IMR-90 (cell line): Measurements from ENCODE around the gene TES. TPM values are rescaled to one million over a fixed set of nuclear protein-coding genes. Genes with fewer than 3 reads are reported as not detected.

ENCODE experiments used
- ATAC-seq: fragments of 200-7000 bp; cut with Tn5 transposase; 2 replicates; pipeline ENCODE4 v1.9.1; 2020; ENCODE audit warnings: low read depth, mild to moderate bottlenecking, moderate library complexity
- BruUV-seq: library from RNA; stranded (reverse); fragments of 400-500 nt; replicated peaks from 2 replicates; lab custom pipeline; 2021; lab: Mats Ljungman, UMichigan
- CTCF ChIA-PET: fragments of 300-600 bp; formaldehyde crosslinking; extraction: SDS; loops from one replicate; lab custom pipeline; 2021; ENCODE audit warnings: antibody characterized with exemption; lab: Yijun Ruan, JAX
- POLR2A ChIA-PET: fragments of 300-600 bp; sonication (Branson Sonifier 250); formaldehyde crosslinking; loops from one replicate; lab custom pipeline; 2022; ENCODE audit warnings: antibody characterized with exemption; ENCODE audit not compliant: unreplicated experiment; lab: Charles Lee
- DNase-seq: peaks from one replicate; pipeline ENCODE4 v3.0.0; 2013
- H2AFZ ChIP-seq: replicated peaks from 2 replicates; pipeline ENCODE3; 2013; ENCODE audit warnings: low read length, mild to moderate bottlenecking; ENCODE audit not compliant: poor library complexity
- H2AK5ac ChIP-seq: 2 replicates; pipeline ENCODE4 v1.6.1; 2013; ENCODE audit warnings: low read depth, low read length, inconsistent platforms
- H2AK9ac ChIP-seq: replicated peaks from 2 replicates; pipeline ENCODE3; 2013; ENCODE audit warnings: mild to moderate bottlenecking, low read depth, low read length, moderate library complexity; ENCODE audit not compliant: poor library complexity
- H2BK120ac ChIP-seq: 2 replicates; pipeline ENCODE4 v1.6.1; 2013; ENCODE audit warnings: low read depth, low read length, inconsistent platforms
- H2BK15ac ChIP-seq: 3 replicates; pipeline ENCODE4 v1.6.1; 2013; ENCODE audit warnings: low read depth, low read length, inconsistent platforms
- H2BK20ac ChIP-seq: 2 replicates; pipeline ENCODE4 v1.6.1; 2013; ENCODE audit warnings: low read depth, mild to moderate bottlenecking, inconsistent platforms, low read length, moderate library complexity
- H2BK5ac ChIP-seq: 2 replicates; pipeline ENCODE4 v1.6.1; 2013; ENCODE audit warnings: mild to moderate bottlenecking, low read depth, low read length, inconsistent platforms; ENCODE audit not compliant: poor library complexity, severe bottlenecking
- H3K14ac ChIP-seq: replicated peaks from 2 replicates; pipeline ENCODE4 v1.6.1; 2013; ENCODE audit warnings: low read depth, low read length, inconsistent platforms
- H3K18ac ChIP-seq: 2 replicates; pipeline ENCODE4 v1.6.1; 2013; ENCODE audit warnings: low read depth, low read length, control low read depth
- H3K23ac ChIP-seq: 2 replicates; pipeline ENCODE4 v1.6.1; 2013; ENCODE audit warnings: low read depth, low read length, inconsistent platforms
- H3K27ac ChIP-seq: 2 replicates; pipeline ENCODE4 v1.5.1; 2013; ENCODE audit warnings: mild to moderate bottlenecking, control low read depth, low read length; ENCODE audit not compliant: insufficient read depth
- H3K27me3 ChIP-seq: 2 replicates; pipeline ENCODE4 v1.6.1; 2013; ENCODE audit warnings: low read length; ENCODE audit not compliant: control insufficient read depth, insufficient read depth
- H3K36me3 ChIP-seq: 2 replicates; pipeline ENCODE4 v1.6.1; 2013; ENCODE audit warnings: low read length, mixed read lengths; ENCODE audit not compliant: control insufficient read depth, insufficient read depth
- H3K4ac ChIP-seq: 2 replicates; pipeline ENCODE4 v1.6.1; 2013; ENCODE audit warnings: low read depth, low read length, inconsistent platforms
- H3K4me1 ChIP-seq: 2 replicates; pipeline ENCODE4 v1.6.1; 2013; ENCODE audit warnings: low read length, mixed read lengths; ENCODE audit not compliant: control insufficient read depth, insufficient read depth
- H3K4me2 ChIP-seq: 2 replicates; pipeline ENCODE4 v1.6.1; 2013; ENCODE audit warnings: low read depth, mild to moderate bottlenecking, control low read depth, low read length, moderate library complexity
- H3K4me3 ChIP-seq: 2 replicates; pipeline ENCODE4 v1.5.1; 2013; ENCODE audit warnings: low read depth, mild to moderate bottlenecking, control low read depth, low read length, moderate library complexity; ENCODE audit not compliant: insufficient read depth
- H3K56ac ChIP-seq: 2 replicates; pipeline ENCODE4 v1.6.1; 2013; ENCODE audit warnings: low read length, inconsistent platforms; ENCODE audit not compliant: insufficient read depth; ENCODE audit errors: extremely low read depth
- H3K79me1 ChIP-seq, 2 experiments: 2 replicates each; pipeline ENCODE4 v1.6.1; 2013; ENCODE audit warnings: low read length in 2 of 2, inconsistent platforms in 1 of 2, low read depth in 1 of 2
- H3K9ac ChIP-seq: 2 replicates; pipeline ENCODE4 v1.6.1; 2013; ENCODE audit warnings: low read depth, low read length, control low read depth
- H3K9me1 ChIP-seq: 2 replicates; pipeline ENCODE4 v1.6.1; 2013; ENCODE audit warnings: low read length, inconsistent platforms; ENCODE audit not compliant: insufficient read depth
- H3K9me3 ChIP-seq: 2 replicates; pipeline ENCODE4 v1.6.1; 2013; ENCODE audit warnings: low read length; ENCODE audit not compliant: control insufficient read depth, insufficient read depth
- H4K20me1 ChIP-seq: 2 replicates; pipeline ENCODE4 v1.6.1; 2013; ENCODE audit warnings: low read length, inconsistent platforms; ENCODE audit not compliant: insufficient read depth
- H4K5ac ChIP-seq: 2 replicates; pipeline ENCODE4 v1.6.1; 2013; ENCODE audit warnings: mild to moderate bottlenecking, low read depth, low read length, control low read depth
- H4K8ac ChIP-seq, 2 experiments: 2 replicates each; pipeline ENCODE4 v1.6.1; 2013; ENCODE audit warnings: low read depth in 2 of 2, low read length in 2 of 2, control low read depth in 1 of 2, inconsistent platforms in 1 of 2
- H4K91ac ChIP-seq: 2 replicates; pipeline ENCODE4 v1.6.1; 2013; ENCODE audit warnings: low read depth, low read length, inconsistent platforms; ENCODE audit not compliant: insufficient read depth
- BHLHE40 ChIP-seq: fragments of 150-350 bp; IDR thresholded peaks from 2 replicates; pipeline ENCODE4 v1.6.1; 2016; ENCODE audit warnings: mild to moderate bottlenecking, low read depth, low read length
- CEBPB ChIP-seq: IDR thresholded peaks from 2 replicates; pipeline ENCODE4 v1.6.1; 2012; ENCODE audit warnings: low read depth, low read length, improper control_type of control experiment
- CHD1 ChIP-seq: IDR thresholded peaks from 2 replicates; pipeline ENCODE4 v1.6.1; 2012; ENCODE audit warnings: low read depth, low read length, improper control_type of control experiment
- FOS ChIP-seq: fragments of 150-350 bp; IDR thresholded peaks from 2 replicates; pipeline ENCODE4 v1.6.1; 2016; ENCODE audit warnings: low read depth, low read length
- MAFK ChIP-seq: IDR thresholded peaks from 2 replicates; pipeline ENCODE4 v1.6.1; 2012; ENCODE audit warnings: low read depth, low read length, improper control_type of control experiment
- MAZ ChIP-seq: IDR thresholded peaks from 2 replicates; pipeline ENCODE4 v1.6.1; 2012; ENCODE audit warnings: low read depth, mild to moderate bottlenecking, low read length, improper control_type of control experiment, moderate library complexity, borderline replicate concordance
- MXI1 ChIP-seq: IDR thresholded peaks from 2 replicates; pipeline ENCODE4 v1.6.1; 2012; ENCODE audit warnings: low read depth, mild to moderate bottlenecking, low read length, moderate library complexity, borderline replicate concordance
- NFE2L2 ChIP-seq: fragments of 150-350 bp; IDR thresholded peaks from 2 replicates; pipeline ENCODE4 v1.6.1; 2016; ENCODE audit warnings: low read depth, mild to moderate bottlenecking, low read length
- POLR2A ChIP-seq: IDR thresholded peaks from 2 replicates; pipeline ENCODE4 v1.6.1; 2012; ENCODE audit warnings: mild to moderate bottlenecking, low read depth, low read length
- RAD21 ChIP-seq: IDR thresholded peaks from 2 replicates; pipeline ENCODE4 v1.6.1; 2012; ENCODE audit warnings: low read length, improper control_type of control experiment
- RCOR1 ChIP-seq: IDR thresholded peaks from 2 replicates; pipeline ENCODE4 v1.6.1; 2012; ENCODE audit warnings: mild to moderate bottlenecking, low read length, improper control_type of control experiment; ENCODE audit not compliant: insufficient replicate concordance
- RFX5 ChIP-seq: IDR thresholded peaks from 2 replicates; pipeline ENCODE4 v1.8.0; 2012; ENCODE audit warnings: low read depth, mild to moderate bottlenecking, low read length, moderate library complexity
- SMC3 ChIP-seq: fragments of 150-350 bp; IDR thresholded peaks from 2 replicates; pipeline ENCODE4 v1.6.1; 2016; ENCODE audit warnings: low read depth, mild to moderate bottlenecking, antibody characterized with exemption, low read length, moderate library complexity
- WGBS, 2 experiments: methylation state at CpG; one replicate each; pipeline versions ENCODE4 v1.1.5 to v1.1.7; 2013; ENCODE audit warnings: missing lambda C conversion rate in 2 of 2; ENCODE audit not compliant: insufficient read length in 1 of 2; ENCODE audit errors: extremely low coverage in 2 of 2; 5-methylcytosine and 5-hydroxymethylcytosine counted together
- dilution Hi-C: fragments of 300-500 bp; cut with HindIII; formaldehyde crosslinking; loops from one replicate; pipeline ENCODE4 v1.14.3; 2018; ENCODE audit warnings: low sequenced_read_pairs; ENCODE audit not compliant: unreplicated experiment
- in situ Hi-C: fragments of 300-500 bp; cut with MboI; formaldehyde crosslinking; loops from 3 replicates; pipeline ENCODE4 v1.14.3; 2019; ENCODE audit warnings: low sequenced_read_pairs, inconsistent platforms, mixed read lengths
- intact Hi-C: fragments of 100-400 bp; cut with micrococcal nuclease; formaldehyde crosslinking; loops from 2 replicates; pipeline ENCODE4 v1.10.0; 2022
- polyA plus RNA-seq, 3 experiments: library from polyadenylated mRNA; depleted of rRNA; stranded (reverse); fragments of >200 nt; gene quantifications; 2 replicates each; pipeline ENCODE4 v1.2.3, GENCODE V29; 2012; ENCODE audit warnings: low replicate concordance in 1 of 3
- total RNA-seq: library from RNA; depleted of rRNA; stranded (reverse); fragments of >200 nt; gene quantifications from 2 replicates; pipeline ENCODE4 v1.2.3, GENCODE V29; 2012
- TF ChIP-seq, protein P1 (sequence below): conservative IDR thresholded peaks from 2 replicates; pipeline ENCODE4 v1.5.1; 2012; ENCODE audit warnings: mild to moderate bottlenecking, low read depth, low read length, improper control_type of control experiment
- TF ChIP-seq, protein P2 (sequence below): fragments of 150-350 bp; IDR thresholded peaks from 2 replicates; pipeline ENCODE4 v1.6.1; 2016; ENCODE audit warnings: low read depth, mild to moderate bottlenecking, low read length, moderate library complexity, borderline replicate concordance

The TES gene
- total and polyA plus RNA-seq, 2 of the 4 experiments (the other 2 are of a cell fraction): 54.0 to 83.3 TPM

DNA sequence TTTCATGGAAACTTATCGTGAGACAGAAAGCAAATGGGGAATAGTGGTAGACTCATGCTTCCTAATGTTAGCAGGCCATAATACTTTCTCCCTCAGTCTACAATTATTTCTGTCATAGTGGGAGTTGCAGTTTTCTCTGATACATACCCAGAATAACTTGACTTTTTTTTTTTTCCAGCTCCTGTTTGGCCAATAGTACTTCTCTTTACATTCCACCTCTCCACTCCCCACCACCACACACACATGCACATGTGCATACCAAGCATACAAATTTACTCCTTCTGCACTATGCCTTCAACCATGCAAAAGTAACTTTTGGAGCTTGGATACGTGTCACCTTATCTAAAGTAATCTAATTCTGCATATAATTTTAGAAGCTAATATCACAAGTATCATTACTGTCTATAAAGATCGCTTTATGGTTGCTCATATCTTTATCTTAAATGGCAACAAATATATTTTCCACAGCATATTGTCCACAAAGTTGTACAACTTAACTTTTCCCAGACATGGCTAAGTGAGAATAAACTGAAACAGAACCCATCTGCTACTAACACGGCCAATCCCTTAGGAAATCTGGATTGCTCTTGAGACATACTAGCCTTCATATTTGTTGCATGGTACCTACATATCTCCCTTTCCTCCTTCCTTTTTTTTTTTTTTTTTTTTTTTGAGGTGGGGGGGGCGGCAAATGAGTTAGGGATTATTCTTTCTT, 49.0 kb downstream of the TES start:
- H3K27ac ChIP-seq: peak overlapping the region; percentile 49; the same call in 1 of the 2 replicates
- ChIA-PET POLR2A (interaction anchor here (0.6 to 1.1 kb wide), 3 partner anchors 236 to 267 kb away, joined by 4 to 7 read pairs (median 5); no protein-coding TSS in a partner anchor), CTCF (interaction anchor here (0.5 to 2.6 kb wide), 17 partner anchors 12 to 1307 kb away, joined by 3 to 11 read pairs (median 4); no protein-coding TSS in a partner anchor)
- intact Hi-C loops: loop anchor here (1.0 to 5.0 kb wide), 4 partner anchors 81 to 548 kb away; partner anchors contain the start of gene MET
- H2BK5ac ChIP-seq: peak overlapping the region; percentile 96
- H2AK9ac ChIP-seq: no peak overlapping the region
- peak overlapping the region; percentile 96 for H2BK120ac ChIP-seq
- peak overlapping the region; percentile 97; the same call in 1 of the 2 replicates for H3K18ac ChIP-seq
- WGBS, 2 experiments: no CpG with 5 or more reads among the region's 5 CpGs
- in situ Hi-C loops: loop anchor here (5.0 kb wide), 1 partner anchor 553 kb away; no protein-coding TSS in a partner anchor
- BruUV-seq: no TSS peak
- DNase-seq (peak; percentile 44), ATAC-seq (peak; percentile 16)
- peaks cover 4% of the 10 kb centered on the region for H3K36me3 ChIP-seq
- H4K8ac ChIP-seq: peak overlapping the region; percentile 8 to 89; a peak in 2 of 4 replicates
- H4K5ac ChIP-seq: peak overlapping the region; percentile 79; the same call in 1 of the 2 replicates
- no peak overlapping the region for H3K4me3 ChIP-seq
- H3K9me3 ChIP-seq: no peaks in the 10 kb centered on the region
- H3K9me1 ChIP-seq: peaks cover 3% of the 10 kb centered on the region; the same call in 1 of the 2 replicates
- H3K79me1 ChIP-seq: peaks cover 16 to 36% of the 10 kb centered on the region in 2 experiments
- H3K27me3 ChIP-seq: no peaks in the 10 kb centered on the region
- H3K23ac ChIP-seq: peak overlapping the region; percentile 74; the same call in 1 of the 2 replicates
- H3K4ac ChIP-seq: peak overlapping the region; percentile 96
- no peaks in the 10 kb centered on the region for H4K20me1 ChIP-seq
- H3K9ac ChIP-seq: no peak overlapping the region; the same call in 1 of the 2 replicates
- peak overlapping the region; percentile 43; the same call in 2 of the 3 replicates for H2BK15ac ChIP-seq
- dilution Hi-C loops: loop anchor here (25.0 kb wide), 1 partner anchor 253 kb away; no protein-coding TSS in a partner anchor
- H2AK5ac ChIP-seq: peak overlapping the region; percentile 92
- peak overlapping the region; percentile 97 for H2BK20ac ChIP-seq
- H3K14ac ChIP-seq: peak overlapping the region; percentile 94
- peaks cover 13% of the 10 kb centered on the region; the same call in 1 of the 2 replicates for H3K4me1 ChIP-seq
- H3K4me2 ChIP-seq: no peak overlapping the region; the same call in 1 of the 2 replicates
- peak overlapping the region; percentile 90 for H4K91ac ChIP-seq
- H3K56ac ChIP-seq: peak overlapping the region; percentile 72; the same call in 1 of the 2 replicates
- H2AFZ ChIP-seq: no peak overlapping the region
- no peak for TF ChIP-seq MAFK
- TF ChIP-seq CHD1: no peak
- no peak for TF ChIP-seq MAZ
- TF ChIP-seq RCOR1: no peak
- TF ChIP-seq RAD21: no peak
- TF ChIP-seq, protein P1, sequence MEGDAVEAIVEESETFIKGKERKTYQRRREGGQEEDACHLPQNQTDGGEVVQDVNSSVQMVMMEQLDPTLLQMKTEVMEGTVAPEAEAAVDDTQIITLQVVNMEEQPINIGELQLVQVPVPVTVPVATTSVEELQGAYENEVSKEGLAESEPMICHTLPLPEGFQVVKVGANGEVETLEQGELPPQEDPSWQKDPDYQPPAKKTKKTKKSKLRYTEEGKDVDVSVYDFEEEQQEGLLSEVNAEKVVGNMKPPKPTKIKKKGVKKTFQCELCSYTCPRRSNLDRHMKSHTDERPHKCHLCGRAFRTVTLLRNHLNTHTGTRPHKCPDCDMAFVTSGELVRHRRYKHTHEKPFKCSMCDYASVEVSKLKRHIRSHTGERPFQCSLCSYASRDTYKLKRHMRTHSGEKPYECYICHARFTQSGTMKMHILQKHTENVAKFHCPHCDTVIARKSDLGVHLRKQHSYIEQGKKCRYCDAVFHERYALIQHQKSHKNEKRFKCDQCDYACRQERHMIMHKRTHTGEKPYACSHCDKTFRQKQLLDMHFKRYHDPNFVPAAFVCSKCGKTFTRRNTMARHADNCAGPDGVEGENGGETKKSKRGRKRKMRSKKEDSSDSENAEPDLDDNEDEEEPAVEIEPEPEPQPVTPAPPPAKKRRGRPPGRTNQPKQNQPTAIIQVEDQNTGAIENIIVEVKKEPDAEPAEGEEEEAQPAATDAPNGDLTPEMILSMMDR: no peak
- TF ChIP-seq NFE2L2: no peak
- TF ChIP-seq RFX5: no peak
- no peak for TF ChIP-seq CEBPB
- TF ChIP-seq MXI1: no peak
- TF ChIP-seq BHLHE40: no peak
- no peak; the same call in 1 of the 2 replicates for TF ChIP-seq SMC3
- TF ChIP-seq, protein P2, sequence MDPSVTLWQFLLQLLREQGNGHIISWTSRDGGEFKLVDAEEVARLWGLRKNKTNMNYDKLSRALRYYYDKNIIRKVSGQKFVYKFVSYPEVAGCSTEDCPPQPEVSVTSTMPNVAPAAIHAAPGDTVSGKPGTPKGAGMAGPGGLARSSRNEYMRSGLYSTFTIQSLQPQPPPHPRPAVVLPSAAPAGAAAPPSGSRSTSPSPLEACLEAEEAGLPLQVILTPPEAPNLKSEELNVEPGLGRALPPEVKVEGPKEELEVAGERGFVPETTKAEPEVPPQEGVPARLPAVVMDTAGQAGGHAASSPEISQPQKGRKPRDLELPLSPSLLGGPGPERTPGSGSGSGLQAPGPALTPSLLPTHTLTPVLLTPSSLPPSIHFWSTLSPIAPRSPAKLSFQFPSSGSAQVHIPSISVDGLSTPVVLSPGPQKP: no peak
- no peak for TF ChIP-seq FOS
- no peak for TF ChIP-seq POLR2A
